Uterus (tissue), 4 donors: ENCODE results near the gene ROCK1. TPM values are rescaled to one million over a fixed set of nuclear protein-coding genes. Genes with fewer than 3 reads are reported as not detected.

Experiments
- DNase-seq, 2 donors: peaks; one replicate each; pipeline ENCODE4 v3.0.0-alpha.2; 2019 to 2020
- H3K27ac ChIP-seq, 2 donors: fragments of 200-600 bp; sonication (generic); 1 replicate in 1 of 2; 2 replicates in 1 of 2; pipeline ENCODE4 v1.5.1; 2016 to 2018
- H3K27me3 ChIP-seq, 2 donors: fragments of 200-600 bp; sonication (generic); one replicate each; pipeline ENCODE4 v1.5.1; 2018 to 2019; ENCODE audit warnings: control low read depth in 1 of 2
- H3K36me3 ChIP-seq, 2 donors: fragments of 200-600 bp; sonication (generic); one replicate each; pipeline ENCODE4 v1.5.1; 2019; ENCODE audit warnings: control low read depth in 1 of 2
- H3K4me1 ChIP-seq, 2 donors: fragments of 200-600 bp; sonication (generic); one replicate each; pipeline ENCODE4 v1.5.1; 2018 to 2019; ENCODE audit warnings: control low read depth in 1 of 2
- H3K4me3 ChIP-seq, 2 donors: fragments of 200-600 bp; sonication (generic); 1 replicate in 1 of 2; 2 replicates in 1 of 2; pipeline ENCODE4 v1.5.1; 2018 to 2019; ENCODE audit warnings: mild to moderate bottlenecking in 1 of 2
- H3K9me3 ChIP-seq, 2 donors: fragments of 200-600 bp; sonication (generic); one replicate each; pipeline ENCODE4 v1.5.1; 2019; ENCODE audit warnings: control low read depth in 1 of 2
- CTCF ChIP-seq, 4 experiments: fragments of 200-600 bp in 2 of 4; fragments of 450-650 bp in 2 of 4; sonication (generic) in 2 of 4; IDR thresholded peaks; one replicate each; pipeline ENCODE4 v1.5.1; 2016 to 2019; ENCODE audit warnings: antibody characterized with exemption in 4 of 4, mild to moderate bottlenecking in 2 of 4, moderate library complexity in 1 of 4
- POLR2A ChIP-seq, 2 donors: fragments of 450-650 bp; IDR thresholded peaks; one replicate each; pipeline ENCODE4 v1.6.1; 2016; ENCODE audit warnings: antibody characterized with exemption in 2 of 2, mild to moderate bottlenecking in 1 of 2, moderate library complexity in 1 of 2
- intact Hi-C: fragments of 100-400 bp; cut with DNase I; formaldehyde crosslinking; loops from one replicate; pipeline ENCODE4 v1.15.1; 2023; ENCODE audit warnings: low total_unique reads
- total RNA-seq, 4 donors: library from RNA; depleted of rRNA in 3 of 4; stranded (reverse); fragments of >200 nt in 3 of 4; gene quantifications; one replicate each; pipeline versions ENCODE4 v1.1.0 to v1.2.4, GENCODE V29; 2014 to 2023
- donor health status: DM: yes; HTN: yes; CAD: no.

Gene ROCK1
- total RNA-seq, 4 donors from 2014 or later = 25.6 to 93.8 (median 52.7) TPM

GRCh38 chr18:21052385-21052784 is 59.2 kb downstream of the ROCK1 start:
- Histone ChIP-seq H3K4me1 (peaks cover 0 to 5% of the 10 kb centered on the region in 2 donors), H3K27ac (peak overlapping the region in 1 of 2 donors; percentile 13), H3K4me3 (no peak overlapping the region), H3K27me3 (no peaks in the 10 kb centered on the region), H3K9me3 (no peaks in the 10 kb centered on the region), H3K36me3 (no peaks in the 10 kb centered on the region)
- TF ChIP-seq POLR2A (IDR thresholded peaks at IDR 0.05) (no peak), CTCF (IDR thresholded peaks at IDR 0.05) (no peak)
- intact Hi-C loops = no loop called here
- no peak for DNase-seq

- no peak for TF ChIP-seq CTCF (IDR thresholded peaks at IDR 0.05)
- no peak for TF ChIP-seq POLR2A (IDR thresholded peaks at IDR 0.05)
- Histone ChIP-seq H3K9me3 (no peaks in the 10 kb centered on the region), H3K27me3 (no peaks in the 10 kb centered on the region), H3K27ac (peak overlapping the region; percentile 14 to 38), H3K4me1 (peaks cover 0 to 5% of the 10 kb centered on the region in 2 donors), H3K4me3 (no peak overlapping the region), H3K36me3 (no peaks in the 10 kb centered on the region)
- intact Hi-C loops = no loop called here
- no peak for DNase-seq
These were observed 60.0 kb downstream of the ROCK1 start for GRCh38 chr18:21051620-21052019.

- H3K27me3 ChIP-seq = no peaks in the 10 kb centered on the region
- H3K27ac ChIP-seq = peak overlapping the region in 1 of 2 donors; percentile 39
- H3K4me3 ChIP-seq = no peak overlapping the region
- H3K4me1 ChIP-seq = peaks cover 0 to 5% of the 10 kb centered on the region in 2 donors
- no peak for DNase-seq
- intact Hi-C loops = no loop called here
- no peaks in the 10 kb centered on the region for H3K9me3 ChIP-seq
- no peaks in the 10 kb centered on the region for H3K36me3 ChIP-seq
- TF ChIP-seq POLR2A (IDR thresholded peaks at IDR 0.05) = no peak
These were observed 62.3 kb downstream of the ROCK1 start for GRCh38 chr18:21049306-21049705.

- no peak for DNase-seq
- intact Hi-C loops = no loop called here
- H3K27me3 ChIP-seq = no peaks in the 10 kb centered on the region
- no peaks in the 10 kb centered on the region for H3K36me3 ChIP-seq
- H3K4me3 ChIP-seq = no peak overlapping the region
- peaks cover 0 to 5% of the 10 kb centered on the region in 2 donors for H3K4me1 ChIP-seq
- H3K27ac ChIP-seq = no peak overlapping the region
- TF ChIP-seq POLR2A (IDR thresholded peaks at IDR 0.05) (no peak), CTCF (IDR thresholded peaks at IDR 0.05) (no peak)
- no peaks in the 10 kb centered on the region for H3K9me3 ChIP-seq
These were observed 64.5 kb downstream of the ROCK1 start for GRCh38 chr18:21047126-21047525.

- H3K4me1 ChIP-seq = no peaks in the 10 kb centered on the region
- no peaks in the 10 kb centered on the region for H3K9me3 ChIP-seq
- H3K27me3 ChIP-seq = no peaks in the 10 kb centered on the region
- H3K27ac ChIP-seq = no peak overlapping the region
- no peaks in the 10 kb centered on the region for H3K36me3 ChIP-seq
- H3K4me3 ChIP-seq = no peak overlapping the region
- DNase-seq = no peak
- no peak for TF ChIP-seq CTCF (IDR thresholded peaks at IDR 0.05)
- TF ChIP-seq POLR2A (IDR thresholded peaks at IDR 0.05) = no peak
- intact Hi-C loops = no loop called here
These were observed 71.1 kb downstream of the ROCK1 start for GRCh38 chr18:21040466-21040865.

- intact Hi-C loops = no loop called here
- DNase-seq = no peak
- H3K4me1 ChIP-seq = no peaks in the 10 kb centered on the region
- H3K4me3 ChIP-seq = no peak overlapping the region
- H3K36me3 ChIP-seq = no peaks in the 10 kb centered on the region
- no peaks in the 10 kb centered on the region for H3K9me3 ChIP-seq
- no peak overlapping the region for H3K27ac ChIP-seq
- TF ChIP-seq CTCF (IDR thresholded peaks at IDR 0.05) = no peak
- TF ChIP-seq POLR2A (IDR thresholded peaks at IDR 0.05) = no peak
- no peaks in the 10 kb centered on the region for H3K27me3 ChIP-seq
These were observed 73.4 kb downstream of the ROCK1 start for GRCh38 chr18:21038201-21038600.
